GM13976 (cell line): Measurements from ENCODE around the gene CCR2.

Experiments
- DNase-seq: peaks from one replicate; pipeline ENCODE4 v3.0.0; 2012; ENCODE audit warnings: low spot score
- CTCF ChIP-seq: IDR thresholded peaks from 2 replicates; pipeline ENCODE4 v1.5.1; 2012; ENCODE audit warnings: borderline replicate concordance, mild to moderate bottlenecking; ENCODE audit not compliant: insufficient read depth; ENCODE audit errors: extremely low read depth, missing control alignments, control extremely low read depth
- in situ Hi-C: fragments of 300-500 bp; cut with MboI; formaldehyde crosslinking; loops from one replicate; pipeline ENCODE4 v1.12.0; 2022; ENCODE audit warnings: low sequenced_read_pairs, mixed read lengths, inconsistent platforms; ENCODE audit not compliant: unreplicated experiment

CCR2 gene

GRCh38 chr3:46395210-46395661 lies 41.3 kb downstream of the CCR2 start:
- in situ Hi-C loops: no loop called here
- TF ChIP-seq CTCF: no peak
- DNase-seq: no peak

GRCh38 chr3:46395766-46396530 lies 42.0 kb downstream of the CCR2 start:
- in situ Hi-C loops: no loop called here
- no peak for DNase-seq
- TF ChIP-seq CTCF: no peak

GRCh38 chr3:46397111-46397510 lies 43.2 kb downstream of the CCR2 start:
- no peak for TF ChIP-seq CTCF
- in situ Hi-C loops: no loop called here
- DNase-seq: no peak

GRCh38 chr3:46398186-46398955 lies 44.5 kb downstream of the CCR2 start:
- no peak for TF ChIP-seq CTCF
- DNase-seq: no peak
- in situ Hi-C loops: no loop called here

GRCh38 chr3:46399098-46399497 lies 45.2 kb downstream of the CCR2 start:
- DNase-seq: no peak
- in situ Hi-C loops: no loop called here
- TF ChIP-seq CTCF: no peak

- TF ChIP-seq CTCF: no peak
Observed at GRCh38 chr3:46399557-46399956, 45.6 kb downstream of the CCR2 start.

More at GRCh38 chr3:46399557-46399956, 45.6 kb downstream of the CCR2 start:
- DNase-seq: no peak
- in situ Hi-C loops: no loop called here
